H1 (cell line): ENCODE measurements around the gene FADS3. TPM values are rescaled to one million over a fixed set of nuclear protein-coding genes. Genes with fewer than 3 reads are reported as not detected.

ENCODE experiments used
- CTCF ChIA-PET: fragments of 300-600 bp; sonication (Branson Sonifier 250); formaldehyde crosslinking; loops from one replicate; lab custom pipeline; 2021; ENCODE audit not compliant: partially characterized antibody; lab: Charles Lee
- POLR2A ChIA-PET: fragments of 300-600 bp; sonication (Branson Sonifier 250); formaldehyde crosslinking; loops from one replicate; lab custom pipeline; 2021; ENCODE audit warnings: inconsistent platforms; ENCODE audit not compliant: partially characterized antibody; lab: Charles Lee
- DNase-seq, 2 experiments: peaks; one replicate each; pipeline versions ENCODE4 v3.0.0 to v3.0.0-alpha.2; 2010 to 2022; ENCODE audit warnings: low spot score in 2 of 2, low read depth in 1 of 2, mixed read lengths in 1 of 2
- FAIRE-seq: peaks from 2 replicates; lab custom pipeline; 2011; peaks lifted over from hg19 to GRCh38; lab: Jason Lieb, UNC
- H2AFZ ChIP-seq: 2 replicates; pipeline ENCODE4 v1.8.1; 2012; ENCODE audit warnings: low read length, inconsistent platforms
- H2AK5ac ChIP-seq: 2 replicates; pipeline ENCODE4 v1.6.1; 2013; ENCODE audit warnings: low read depth, low read length
- H2BK120ac ChIP-seq: replicated peaks from 2 replicates; pipeline ENCODE3; 2013; ENCODE audit warnings: low read depth, low read length, inconsistent platforms
- H2BK12ac ChIP-seq: 2 replicates; pipeline ENCODE4 v1.6.1; 2013; ENCODE audit warnings: low read depth, low read length
- H2BK15ac ChIP-seq: 2 replicates; pipeline ENCODE4 v1.6.1; 2013; ENCODE audit warnings: low read length
- H2BK20ac ChIP-seq: 2 replicates; pipeline ENCODE4 v1.6.1; 2013; ENCODE audit warnings: low read length
- H2BK5ac ChIP-seq: 2 replicates; pipeline ENCODE4 v1.6.1; 2013; ENCODE audit warnings: low read depth, low read length
- H3K14ac ChIP-seq: 2 replicates; pipeline ENCODE4 v1.6.1; 2013; ENCODE audit warnings: inconsistent platforms; ENCODE audit not compliant: insufficient read length
- H3K18ac ChIP-seq: 2 replicates; pipeline ENCODE4 v1.6.1; 2013; ENCODE audit warnings: low read length; ENCODE audit errors: extremely low read depth
- H3K23ac ChIP-seq: 2 replicates; pipeline ENCODE4 v1.6.1; 2013; ENCODE audit warnings: inconsistent platforms; ENCODE audit not compliant: insufficient read length
- H3K23me2 ChIP-seq: 2 replicates; pipeline ENCODE4 v1.6.1; 2013; ENCODE audit warnings: low read depth, low read length
- H3K27ac ChIP-seq: 2 replicates; pipeline ENCODE4 v1.6.1; 2011; ENCODE audit warnings: low read depth, low read length, inconsistent platforms
- H3K27me3 ChIP-seq, 4 experiments: replicated peaks in 1 of 4; 1 replicate in 1 of 4; 2 replicates in 3 of 4; pipeline versions ENCODE4 v1.6.1 to v1.8.1; 2011 to 2013; ENCODE audit warnings: low read length in 3 of 4, mild to moderate bottlenecking in 3 of 4, inconsistent platforms in 2 of 4, mixed read lengths in 2 of 4, moderate library complexity in 1 of 4; ENCODE audit not compliant: control insufficient read depth in 3 of 4, insufficient read depth in 3 of 4; ENCODE audit errors: extremely low read depth in 1 of 4
- H3K36me3 ChIP-seq, 4 experiments: 2 replicates each; pipeline versions ENCODE4 v1.6.1 to v1.8.1; 2011 to 2013; ENCODE audit warnings: mild to moderate bottlenecking in 4 of 4, low read length in 3 of 4, moderate library complexity in 2 of 4, control low read depth in 1 of 4, inconsistent platforms in 1 of 4; ENCODE audit not compliant: insufficient read depth in 4 of 4, control insufficient read depth in 2 of 4
- H3K4ac ChIP-seq: replicated peaks from 2 replicates; pipeline ENCODE3; 2013; ENCODE audit warnings: low read length, low read depth, mixed read lengths, inconsistent platforms; ENCODE audit not compliant: insufficient read length
- H3K4me1 ChIP-seq, 4 experiments: replicated peaks in 1 of 4; 1 replicate in 1 of 4; 2 replicates in 3 of 4; pipeline versions ENCODE4 v1.6.1 to v1.8.1; 2011 to 2013; ENCODE audit warnings: low read length in 3 of 4, inconsistent platforms in 2 of 4, mixed read lengths in 1 of 4; ENCODE audit not compliant: insufficient read depth in 4 of 4, control insufficient read depth in 3 of 4
- H3K4me2 ChIP-seq, 2 experiments: 2 replicates each; pipeline versions ENCODE4 v1.6.1 to v1.8.1; 2011 to 2013; ENCODE audit warnings: low read depth in 2 of 2, low read length in 2 of 2, control low read depth in 1 of 2, inconsistent platforms in 1 of 2, mild to moderate bottlenecking in 1 of 2; ENCODE audit not compliant: insufficient read depth in 1 of 2
- H3K4me3 ChIP-seq, 4 experiments: fragments of 200-600, 300-600 bp in 1 of 4; sonication (generic), shearing (Covaris generic), sonication (Bioruptor Twin) in 1 of 4; 2 replicates each; pipeline versions ENCODE4 v1.5.1 to v1.8.1; 2011 to 2016; ENCODE audit warnings: low read length in 4 of 4, low read depth in 3 of 4, control low read depth in 2 of 4, inconsistent platforms in 2 of 4, mild to moderate bottlenecking in 2 of 4, mixed read lengths in 1 of 4, moderate library complexity in 1 of 4; ENCODE audit not compliant: insufficient read depth in 2 of 4; ENCODE audit errors: extremely low read depth in 1 of 4
- H3K56ac ChIP-seq: replicated peaks from 2 replicates; pipeline ENCODE3; 2013; ENCODE audit warnings: low read depth, mild to moderate bottlenecking, mixed read lengths, low read length, inconsistent platforms; ENCODE audit not compliant: insufficient read length
- H3K79me1 ChIP-seq: 2 replicates; pipeline ENCODE4 v1.6.1; 2013; ENCODE audit warnings: low read depth, low read length, control low read depth
- H3K79me2 ChIP-seq, 2 experiments: 2 replicates each; pipeline versions ENCODE4 v1.6.1 to v1.8.1; 2012 to 2013; ENCODE audit warnings: low read length in 2 of 2, mild to moderate bottlenecking in 2 of 2, inconsistent platforms in 1 of 2; ENCODE audit not compliant: insufficient read depth in 2 of 2, control insufficient read depth in 1 of 2
- H3K9ac ChIP-seq, 4 experiments: replicated peaks in 1 of 4; 1 replicate in 1 of 4; 2 replicates in 3 of 4; pipeline versions ENCODE4 v1.6.1 to v1.8.1; 2011 to 2013; ENCODE audit warnings: low read depth in 3 of 4, low read length in 3 of 4, control low read depth in 2 of 4, mild to moderate bottlenecking in 2 of 4, moderate library complexity in 2 of 4, inconsistent platforms in 1 of 4; ENCODE audit errors: extremely low read depth in 1 of 4
- H3K9me3 ChIP-seq, 2 experiments: 2 replicates each; pipeline versions ENCODE4 v1.6.1 to v1.8.1; 2012 to 2013; ENCODE audit warnings: mild to moderate bottlenecking in 2 of 2, moderate library complexity in 2 of 2, control low read depth in 1 of 2, inconsistent platforms in 1 of 2, low read depth in 1 of 2, low read length in 1 of 2, mixed read lengths in 1 of 2; ENCODE audit not compliant: insufficient read depth in 2 of 2
- H4K20me1 ChIP-seq, 2 experiments: replicated peaks in 1 of 2; 2 replicates each; pipeline versions ENCODE3 to v1.8.1; 2011 to 2013; ENCODE audit warnings: inconsistent platforms in 2 of 2, low read length in 2 of 2, mild to moderate bottlenecking in 1 of 2; ENCODE audit not compliant: insufficient read depth in 2 of 2, control insufficient read depth in 1 of 2
- H4K5ac ChIP-seq: 2 replicates; pipeline ENCODE4 v1.6.1; 2013; ENCODE audit warnings: low read length, low read depth, mixed read lengths, inconsistent platforms; ENCODE audit not compliant: insufficient read length
- H4K8ac ChIP-seq: 2 replicates; pipeline ENCODE4 v1.8.0; 2013; ENCODE audit warnings: mild to moderate bottlenecking, moderate library complexity, low read length, inconsistent platforms; ENCODE audit not compliant: insufficient read depth; ENCODE audit errors: extremely low read depth
- H4K91ac ChIP-seq: replicated peaks from 2 replicates; pipeline ENCODE3; 2013; ENCODE audit warnings: low read length, mixed read lengths, inconsistent platforms; ENCODE audit not compliant: insufficient read length
- POLR2A ChIP-seq, 2 experiments: IDR thresholded peaks; 1 replicate in 1 of 2; 2 replicates in 1 of 2; pipeline ENCODE4 v1.6.1; 2011; ENCODE audit warnings: low read depth in 2 of 2, low read length in 2 of 2, mild to moderate bottlenecking in 2 of 2; ENCODE audit errors: control extremely low read depth in 1 of 2
- POLR2AphosphoS5 ChIP-seq: IDR thresholded peaks from 2 replicates; pipeline ENCODE4 v1.6.1; 2011; ENCODE audit warnings: low read depth, low read length
- SRF ChIP-seq: IDR thresholded peaks from 2 replicates; pipeline ENCODE4 v1.6.1; 2011; ENCODE audit warnings: mild to moderate bottlenecking, low read depth, low read length, moderate library complexity
- TAF1 ChIP-seq: IDR thresholded peaks from 2 replicates; pipeline ENCODE4 v1.6.1; 2011; ENCODE audit warnings: mild to moderate bottlenecking, low read depth, low read length
- WGBS, 2 experiments: shearing (Covaris generic) in 1 of 2; methylation state at CpG; one replicate each; pipeline versions ENCODE4 v1.1.6 to v1.1.7; 2013 to 2015; ENCODE audit warnings: low lambda C conversion rate in 2 of 2, mixed read lengths in 2 of 2, inconsistent platforms in 1 of 2, low coverage in 1 of 2, missing lambda C conversion rate in 1 of 2; ENCODE audit not compliant: insufficient replicate concordance in 2 of 2, insufficient coverage in 1 of 2, insufficient read length in 1 of 2; ENCODE audit errors: extremely low coverage in 1 of 2, missing lambda C conversion rate in 1 of 2; 5-methylcytosine and 5-hydroxymethylcytosine counted together
- polyA plus RNA-seq, 7 experiments: library from polyadenylated mRNA; depleted of rRNA in 3 of 7; stranded (reverse) in 5 of 7; unstranded in 2 of 7; fragments of >200 nt in 5 of 7; fragments of 200-250 nt in 2 of 7; gene quantifications; 1 replicate in 5 of 7; 2 replicates in 1 of 7; 4 replicates in 1 of 7; pipeline versions ENCODE4 v1.2.1 to v1.2.3, GENCODE V29; 2011 to 2013; ENCODE audit warnings: missing spikeins in 2 of 7, mixed read lengths in 2 of 7
- total RNA-seq: library from RNA; stranded (reverse); fragmentation: NEBNext Ultra II Directional; extraction: Animal tissue kit (Norgen Biotek cat#: 25700); gene quantifications from 2 replicates; pipeline ENCODE4 v1.2.1, GENCODE V29; 2021

The FADS3 gene
- total and polyA plus RNA-seq, 2 of the 8 experiments (the other 6 are each of a cell fraction or from before 2014, with no cell fraction given): 43.8 to 76.3 TPM

DNA sequence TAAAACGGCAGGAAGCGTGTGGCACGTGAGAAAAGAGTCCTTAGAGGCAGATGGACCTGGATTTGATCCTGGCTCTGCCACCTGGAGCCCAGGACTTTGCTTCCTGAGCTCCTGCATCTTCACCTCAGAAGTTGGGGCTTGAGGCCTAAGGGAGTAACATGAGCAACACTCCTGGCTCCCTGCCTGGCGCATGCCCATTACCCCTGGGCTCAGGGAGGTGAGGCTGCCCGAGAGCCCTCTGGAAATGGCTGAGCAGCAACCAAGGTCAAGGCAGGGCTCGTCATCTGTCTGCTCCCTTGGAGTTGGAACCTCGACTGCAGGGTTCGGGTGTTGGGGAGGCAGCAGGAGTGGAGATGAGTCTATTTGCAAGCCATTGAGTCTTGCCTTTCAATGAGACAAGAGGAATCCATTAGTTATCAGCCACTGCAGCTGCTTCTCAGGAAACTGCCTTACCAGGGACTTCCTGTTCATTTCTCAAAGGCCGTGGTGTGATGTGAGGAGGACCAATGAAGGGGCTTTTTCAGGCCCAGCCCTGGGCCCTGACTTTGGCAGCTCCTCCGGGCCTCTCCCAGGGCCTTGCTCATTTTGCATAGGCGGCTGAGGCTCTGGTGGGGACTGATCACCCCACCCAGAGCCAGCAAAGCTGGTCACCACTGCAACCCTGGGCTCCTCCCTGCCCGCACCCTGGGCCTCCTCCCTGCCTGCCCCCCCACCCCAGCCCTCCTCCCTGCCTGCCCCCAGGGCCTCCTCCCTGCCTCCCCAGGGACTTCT lies 56.9 kb downstream of the FADS3 start:
- peaks cover 11 to 44% (median 26%) of the 10 kb centered on the region in 4 experiments for H3K4me1 ChIP-seq
- H3K79me1 ChIP-seq: peaks cover 26% of the 10 kb centered on the region
- no peak overlapping the region for H2AFZ ChIP-seq
- FAIRE-seq (no peak), DNase-seq (peak in 1 of 2 experiments; percentile 55)
- H3K36me3 ChIP-seq: peaks cover 7 to 27% (median 16%) of the 10 kb centered on the region in 4 experiments; a peak in 7 of 8 replicates
- H2BK15ac ChIP-seq: peak overlapping the region; percentile 96; the same call in 1 of the 2 replicates
- no peak overlapping the region for H4K5ac ChIP-seq
- H3K23me2 ChIP-seq: peaks cover 6% of the 10 kb centered on the region
- H4K8ac ChIP-seq: no peak overlapping the region
- H3K14ac ChIP-seq: no peak overlapping the region
- WGBS, 2 experiments: 66% methylated on average over 11 of the region's 12 CpGs; no CpG with 5 or more reads in 1 of the 2 experiments
- H3K18ac ChIP-seq: peak overlapping the region; percentile 85
- H4K91ac ChIP-seq: peak overlapping the region; percentile 26
- H2AK5ac ChIP-seq: peak overlapping the region; percentile 82; the same call in 1 of the 2 replicates
- H3K4ac ChIP-seq: no peak overlapping the region
- H2BK12ac ChIP-seq: peak overlapping the region; percentile 78; the same call in 1 of the 2 replicates
- H2BK120ac ChIP-seq: no peak overlapping the region
- H2BK20ac ChIP-seq: 0 out of 2 replicates have a peak overlapping the region, but pooled peaks have one; percentile 55
- H3K27me3 ChIP-seq: no peaks in the 10 kb centered on the region
- H2BK5ac ChIP-seq: peak overlapping the region; percentile 80
- H3K9me3 ChIP-seq: no peaks in the 10 kb centered on the region
- peaks cover 21 to 47% of the 10 kb centered on the region in 2 experiments for H4K20me1 ChIP-seq
- peak overlapping the region; percentile 26 to 46; a peak in 3 of 4 replicates for H3K4me2 ChIP-seq
- ChIA-PET POLR2A (interaction anchor here (0.7 to 3.0 kb wide), 14 partner anchors 10 to 90 kb away, joined by 3 to 28 read pairs (median 4); partner anchors contain the start of genes FADS1, FEN1 and TMEM258), CTCF (interaction anchor here (1.0 to 1.8 kb wide), 8 partner anchors 11 to 273 kb away, joined by 3 to 15 read pairs (median 4); partner anchors contain the start of gene FADS1)
- H3K23ac ChIP-seq: no peak overlapping the region
- H3K27ac ChIP-seq: peak overlapping the region; percentile 73
- no peak overlapping the region for H3K56ac ChIP-seq
- H3K79me2 ChIP-seq: peaks cover 24 to 82% of the 10 kb centered on the region in 2 experiments
- H3K9ac ChIP-seq: peak overlapping the region in 1 of 4 experiments; percentile 4; a peak in 3 of 7 replicates
- peak in 1 of 2 experiments; percentile 39; a peak in 1 of 3 replicates for TF ChIP-seq POLR2A (IDR thresholded peaks at IDR 0.05; ENCODE audit: control extremely low read depth in 1 of 2, low read depth in 2 of 2, low read length in 2 of 2)
- TF ChIP-seq POLR2AphosphoS5: peak; percentile 67; the same call in 1 of the 2 replicates
- peak; percentile 46; the same call in 1 of the 2 replicates for TF ChIP-seq TAF1
- TF ChIP-seq SRF: no peak
- peak overlapping the region in 1 of 4 experiments; percentile 5; a peak in 1 of 8 replicates for H3K4me3 ChIP-seq
